GM18858 (cell line): ENCODE data around the gene HLA-A.
A peak's percentile ranks its signal among the peaks of the same experiment; 100 is the strongest.
"Not testable (repeated sequence)": the region's sequence is repeated elsewhere in the genome, so short reads cannot be mapped to it uniquely, and the experiment has no call there.

ENCODE experiments used
- ATAC-seq: cut with Tn5 transposase; IDR thresholded peaks from one replicate; pipeline ENCODE4 v1.9.1; 2021; ENCODE audit not compliant: unreplicated experiment

Gene HLA-A

GRCh38 chr6:29942275-29943052 is at the start of gene HLA-A:
HLA-A (plus strand) TSS chr6:29942532; CDS start chr6:29942554, 22 bp downstream.
- peak; percentile 76 for ATAC-seq

DNA sequence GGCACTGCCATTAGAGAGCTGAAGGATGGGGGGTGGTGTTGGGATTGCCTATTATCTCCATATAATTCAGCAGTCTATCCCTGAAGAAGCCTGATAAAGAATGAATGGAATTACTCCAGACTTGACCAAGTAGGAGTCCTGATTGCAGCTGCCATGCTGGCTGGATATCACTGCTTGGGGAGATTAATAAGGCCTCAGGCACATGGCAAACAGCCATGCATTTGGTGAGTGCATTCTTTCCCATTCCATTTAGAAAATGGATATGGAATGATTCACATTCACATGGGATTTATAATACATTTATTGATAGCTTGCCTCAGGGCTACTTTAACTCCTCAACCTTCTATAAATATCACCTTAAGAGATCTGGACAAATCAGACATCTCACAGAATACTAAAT is 49.6 kb upstream of the HLA-A start:
- ATAC-seq = no peak

- ATAC-seq = no peak
These were observed 43.1 kb upstream of the HLA-A start for GRCh38 chr6:29899281-29899680.

DNA sequence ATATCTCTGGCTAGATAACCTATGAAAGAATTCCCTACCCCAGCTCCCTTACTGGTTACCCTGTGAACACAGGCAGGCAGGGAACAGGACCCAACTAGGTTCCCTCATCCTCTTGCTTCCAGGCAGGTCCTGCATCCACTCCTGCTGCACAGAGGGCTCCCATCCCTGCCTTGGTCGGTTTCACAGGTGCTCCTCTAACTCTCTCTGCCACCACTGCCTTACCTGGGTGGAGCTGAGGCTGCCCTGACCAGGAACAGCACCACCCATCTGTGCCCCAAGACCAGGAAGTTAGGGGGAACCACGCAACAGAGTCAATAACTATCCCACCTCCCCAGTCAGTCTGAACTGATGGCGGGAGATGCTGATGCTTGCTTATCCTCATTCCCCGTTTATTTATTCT is 37.0 kb upstream of the HLA-A start:
- no peak for ATAC-seq

- ATAC-seq = no peak
These were observed 34.5 kb upstream of the HLA-A start for GRCh38 chr6:29907637-29908340.

DNA sequence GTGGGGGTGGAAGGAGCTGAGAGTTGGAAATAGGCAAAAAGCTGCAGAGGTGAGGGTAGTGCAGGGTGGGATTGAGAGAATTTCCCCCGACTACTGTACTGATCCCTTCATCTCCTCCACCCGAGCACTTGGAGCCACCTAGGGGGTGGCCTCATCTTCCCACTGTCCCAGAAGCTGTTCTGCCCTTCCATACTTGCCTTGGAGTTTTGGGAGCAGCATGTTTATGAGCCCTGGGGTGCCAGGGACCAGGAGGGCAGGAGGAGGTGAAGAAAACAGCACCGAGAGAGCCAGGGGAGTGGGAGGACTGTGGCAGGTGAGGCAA is 34.0 kb upstream of the HLA-A start:
- no peak for ATAC-seq

- ATAC-seq = no peak
These were observed 33.6 kb upstream of the HLA-A start for GRCh38 chr6:29908710-29909109.

DNA sequence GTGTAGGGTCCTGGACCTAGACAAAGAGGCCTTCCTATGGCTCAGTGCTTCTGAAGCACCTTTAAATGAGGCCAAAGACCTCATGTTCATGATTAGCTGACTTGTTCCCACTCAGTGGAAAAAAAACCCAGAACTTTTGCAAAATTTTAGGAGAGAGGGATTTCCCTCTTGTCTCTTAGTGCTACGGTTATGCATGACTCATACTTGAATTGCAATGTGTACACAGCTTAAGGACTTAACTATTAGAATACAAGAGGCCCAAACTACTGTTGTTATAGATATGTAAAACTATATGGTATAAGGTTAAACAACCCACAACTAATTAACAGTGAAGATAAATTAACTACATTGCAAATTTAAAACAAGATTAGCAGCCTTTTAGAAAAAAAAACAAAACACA is 32.3 kb upstream of the HLA-A start:
- ATAC-seq = no peak

DNA sequence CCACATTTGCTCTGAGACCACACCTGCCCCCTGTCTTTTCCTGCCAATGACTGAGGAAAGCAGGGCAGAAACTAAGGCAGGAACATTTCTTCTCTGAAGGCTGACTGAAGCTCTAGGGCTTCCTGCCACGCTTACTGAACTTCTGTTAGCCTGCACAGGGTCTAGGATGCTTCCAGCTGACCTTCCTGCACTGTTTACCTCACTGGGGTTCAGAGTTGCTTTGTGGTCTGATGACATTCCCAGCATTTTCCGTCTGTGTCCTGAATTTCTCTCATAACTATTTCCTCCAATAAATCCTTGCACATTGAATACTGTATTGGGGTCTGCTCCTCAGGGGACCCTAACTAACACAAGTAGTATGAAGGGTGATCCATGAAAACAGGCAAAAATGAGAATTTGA is 29.5 kb upstream of the HLA-A start:
- ATAC-seq = no peak

DNA sequence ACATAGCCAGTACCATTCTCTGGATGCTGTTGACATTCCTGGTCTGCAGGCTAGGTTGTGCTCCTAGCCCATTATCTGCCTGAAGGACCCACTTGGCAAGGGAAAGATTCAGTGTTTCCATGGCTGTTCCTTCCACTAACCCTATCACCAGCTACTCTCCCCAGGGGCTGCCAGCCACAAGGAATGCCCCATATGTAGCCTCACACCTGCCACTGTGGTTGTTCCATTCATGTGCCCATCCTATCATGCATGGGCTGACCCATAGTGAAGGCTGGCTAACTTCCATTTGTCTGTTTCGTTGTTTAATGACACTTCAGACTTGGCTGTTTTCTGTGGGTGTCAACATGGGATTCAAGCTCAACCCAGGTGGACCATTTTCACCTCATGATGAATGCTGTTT is 25.6 kb upstream of the HLA-A start:
- no peak for ATAC-seq

GRCh38 chr6:29917857-29918256 is 24.5 kb upstream of the HLA-A start:
- ATAC-seq = no peak

- no peak for ATAC-seq
These were observed 22.6 kb upstream of the HLA-A start for GRCh38 chr6:29919506-29920445.

DNA sequence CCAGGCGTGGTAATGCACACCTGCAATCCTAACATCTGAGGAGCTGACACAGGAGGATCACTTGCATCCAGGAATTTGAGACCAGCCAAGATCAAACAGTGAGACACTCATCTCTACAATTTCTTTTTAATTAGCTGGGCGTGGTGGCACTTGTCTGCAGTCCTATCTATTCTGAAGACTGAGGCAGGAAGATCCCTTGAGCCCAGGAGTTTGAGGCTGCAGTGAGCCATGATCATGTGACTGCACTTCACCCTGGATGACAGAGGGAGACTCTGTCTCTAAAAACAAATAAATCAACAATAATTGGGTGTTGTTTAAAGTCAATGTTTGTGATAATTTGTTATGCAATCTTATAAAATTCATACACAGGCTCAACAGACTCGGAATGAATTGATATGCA is 18.0 kb upstream of the HLA-A start:
- ATAC-seq = no peak

DNA sequence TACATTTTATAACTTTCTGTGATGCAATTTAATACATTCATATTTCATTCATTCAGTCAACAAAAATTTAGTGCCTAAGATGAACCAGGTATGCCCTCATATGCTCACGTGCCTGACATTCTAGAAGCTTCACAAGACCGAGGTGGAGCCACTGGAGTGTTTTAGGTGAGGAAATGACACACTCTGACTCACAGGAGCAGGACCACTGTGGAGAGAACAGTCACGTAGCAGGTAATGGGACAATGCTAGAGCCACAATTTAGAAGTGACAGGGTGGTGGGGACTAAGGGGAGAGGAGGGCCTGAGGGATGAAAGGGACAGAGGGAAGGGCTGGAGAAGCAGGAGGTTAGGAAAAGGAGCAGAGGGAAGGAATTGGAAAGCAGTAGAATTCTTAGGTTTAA is 17.6 kb upstream of the HLA-A start:
- ATAC-seq = no peak

GRCh38 chr6:29925321-29925720 is 17.0 kb upstream of the HLA-A start:
- no peak for ATAC-seq

GRCh38 chr6:29925727-29926412 is 16.5 kb upstream of the HLA-A start:
- no peak for ATAC-seq

GRCh38 chr6:29926413-29927274 is 15.7 kb upstream of the HLA-A start:
- no peak for ATAC-seq

GRCh38 chr6:29927275-29927569 is 15.1 kb upstream of the HLA-A start:
- no peak for ATAC-seq

- ATAC-seq = no peak
These were observed 14.4 kb upstream of the HLA-A start for GRCh38 chr6:29927841-29928388.

DNA sequence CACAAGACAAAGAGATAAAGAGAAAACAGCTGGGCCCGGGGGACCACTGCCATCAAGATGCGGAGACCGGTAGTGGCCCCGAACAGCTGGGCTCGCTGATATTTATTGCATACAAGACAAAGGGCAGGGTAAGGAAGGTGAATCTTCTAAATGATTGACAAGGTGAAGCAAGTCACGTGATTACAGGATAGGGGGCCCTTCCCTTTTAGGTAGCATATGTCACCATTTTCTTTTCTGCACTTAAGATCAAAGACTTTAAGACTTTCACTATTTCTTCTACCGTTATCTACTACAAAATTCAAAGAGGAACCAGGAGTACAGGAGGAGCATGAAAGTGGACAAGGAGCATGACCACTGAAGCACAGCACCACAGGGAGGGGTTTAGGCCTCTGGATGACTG is 12.3 kb upstream of the HLA-A start:
- not testable (repeated sequence) for ATAC-seq
